ENCODE measurements around the gene RDH16.

- TF ChIP-seq CTCF (IDR thresholded peaks at IDR 0.05) (no peak), POLR2A (IDR thresholded peaks at IDR 0.05) (no peak), POLR2AphosphoS5 (IDR thresholded peaks at IDR 0.05; ENCODE audit: insufficient read depth in 1 of 2, low read depth in 1 of 2) (no peak)
Observed at GRCh38 chr12:56951582-56952339, 5.6 kb downstream of the RDH16 start.
